ENCODE data around the gene ARHGAP15. TPM values are rescaled to one million over a fixed set of nuclear protein-coding genes. Genes with fewer than 3 reads are reported as not detected.
A peak's percentile ranks its signal among the peaks of the same experiment; 100 is the strongest.

Gene ARHGAP15
- total RNA-seq, 2 donors from 2014 or later, result 0.41 to 4.3 TPM

- DNase-seq (ENCODE audit: low spot score), result no peak
- no peaks in the 10 kb centered on the region for H3K27me3 ChIP-seq (replicated peaks; ENCODE audit: insufficient read depth)
- no peak overlapping the region for H3K4me3 ChIP-seq
- no peak for TF ChIP-seq POLR2A (IDR thresholded peaks at IDR 0.05)
- TF ChIP-seq CTCF (IDR thresholded peaks at IDR 0.05), result no peak
- TF ChIP-seq POLR2AphosphoS5 (IDR thresholded peaks at IDR 0.05), result no peak
- intact Hi-C loops (cut with DNase I), result no loop called here
- H3K4me1 ChIP-seq (replicated peaks), result no peaks in the 10 kb centered on the region
- H3K27ac ChIP-seq, result no peak overlapping the region
- H3K9me3 ChIP-seq, result no peaks in the 10 kb centered on the region
- H3K36me3 ChIP-seq, result no peaks in the 10 kb centered on the region
Observed at GRCh38 chr2:143279672-143280071, 150.5 kb downstream of the ARHGAP15 start.

DNA sequence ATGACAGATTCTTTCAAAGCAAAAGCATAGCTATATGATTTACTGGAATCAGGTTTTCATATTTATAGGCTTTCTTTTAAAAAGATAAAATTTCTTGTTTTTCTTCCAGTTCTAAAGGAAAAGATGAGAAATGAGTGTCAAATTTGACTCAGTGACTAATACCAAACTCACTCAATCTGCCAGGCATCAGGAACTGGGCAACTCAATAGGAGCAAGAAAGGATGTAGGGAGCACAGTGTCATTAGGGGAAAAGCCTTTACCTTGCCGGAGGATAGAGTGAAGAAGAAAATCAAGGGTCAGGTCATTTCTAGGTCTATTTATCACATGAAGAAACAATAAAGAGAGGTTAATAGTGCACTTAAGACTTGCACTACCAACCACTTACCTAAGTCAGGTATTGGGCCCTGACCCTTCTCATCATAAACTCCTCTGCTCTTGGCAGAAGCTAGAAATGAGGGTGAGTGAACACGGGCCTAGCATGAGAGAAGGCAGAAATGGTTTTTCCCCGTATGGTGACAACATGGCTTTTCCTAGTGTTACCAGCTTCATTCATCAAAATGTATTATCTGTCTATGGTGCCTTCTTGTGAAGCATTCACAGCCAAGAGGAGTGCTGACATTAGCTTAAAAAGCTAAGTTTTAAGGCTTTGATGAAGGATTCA lies 151.0 kb downstream of the ARHGAP15 start:
- no peak overlapping the region for H3K27ac ChIP-seq
- no peak overlapping the region for H3K4me3 ChIP-seq
- TF ChIP-seq POLR2AphosphoS5 (IDR thresholded peaks at IDR 0.05) (no peak), POLR2A (IDR thresholded peaks at IDR 0.05) (no peak)
- H3K27me3 ChIP-seq (replicated peaks; ENCODE audit: insufficient read depth), result no peaks in the 10 kb centered on the region
- 83% methylated on average over 3 of the region's 3 CpGs for WGBS
- intact Hi-C loops (cut with DNase I), result no loop called here
- no peaks in the 10 kb centered on the region for H3K36me3 ChIP-seq
- no peaks in the 10 kb centered on the region for H3K4me1 ChIP-seq (replicated peaks)
- DNase-seq (ENCODE audit: low spot score), result no peak
- H3K9me3 ChIP-seq, result no peaks in the 10 kb centered on the region

DNA sequence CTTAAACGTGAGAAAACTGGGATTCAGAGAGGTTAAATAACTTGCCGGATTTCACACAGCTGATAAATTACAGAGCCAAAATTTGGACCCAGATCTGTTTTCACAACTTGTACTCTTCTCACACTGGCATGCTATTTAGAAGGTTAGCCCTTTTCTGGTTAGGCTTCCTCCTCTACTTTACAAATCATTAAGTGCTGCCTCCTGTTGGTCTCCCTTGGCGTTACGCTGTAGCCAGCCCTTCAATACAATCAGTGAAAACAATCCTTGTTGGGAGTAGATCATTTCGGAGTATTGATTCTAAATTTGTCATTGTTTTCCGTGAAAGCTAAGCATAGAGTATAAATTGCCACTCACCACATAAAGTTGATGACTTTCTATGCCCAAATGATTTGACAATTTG lies 153.5 kb downstream of the ARHGAP15 start:
- 91% methylated on average over 6 of the region's 6 CpGs for WGBS
- H3K27me3 ChIP-seq (replicated peaks; ENCODE audit: insufficient read depth), result no peaks in the 10 kb centered on the region
- intact Hi-C loops (cut with DNase I), result no loop called here
- no peak overlapping the region for H3K4me3 ChIP-seq
- no peaks in the 10 kb centered on the region for H3K36me3 ChIP-seq
- no peaks in the 10 kb centered on the region for H3K4me1 ChIP-seq (replicated peaks)
- H3K27ac ChIP-seq, result no peak overlapping the region
- TF ChIP-seq CTCF (IDR thresholded peaks at IDR 0.05), result no peak
- TF ChIP-seq POLR2AphosphoS5 (IDR thresholded peaks at IDR 0.05), result no peak
- no peak for TF ChIP-seq POLR2A (IDR thresholded peaks at IDR 0.05)
- no peaks in the 10 kb centered on the region for H3K9me3 ChIP-seq
- DNase-seq (ENCODE audit: low spot score), result no peak

DNA sequence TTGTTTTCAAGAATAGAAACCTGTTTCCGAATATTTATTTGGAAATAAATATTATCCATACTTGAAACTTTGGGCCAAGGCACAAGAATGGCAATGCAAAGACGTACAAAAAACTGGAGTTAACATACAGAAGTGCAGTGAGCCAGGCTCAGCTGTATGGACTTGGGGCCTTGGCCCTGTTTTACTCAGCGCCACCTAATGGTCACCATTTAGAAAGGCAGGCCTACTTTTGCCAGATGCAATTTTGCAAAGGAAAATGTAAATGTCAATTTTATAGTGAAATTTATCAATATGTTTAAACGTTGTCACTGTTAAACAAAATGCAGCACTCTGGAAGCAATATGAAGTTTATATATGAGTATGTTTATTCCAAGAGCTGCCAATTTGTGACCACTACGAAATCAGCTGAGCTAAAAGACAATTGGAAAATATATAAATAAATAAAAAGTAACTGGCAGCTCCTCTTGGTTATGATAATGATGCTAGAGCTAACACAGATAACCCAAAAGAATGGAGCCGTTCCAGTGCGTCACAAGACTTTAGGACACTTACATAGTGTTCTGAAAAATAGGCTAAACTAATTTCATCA lies 155.0 kb downstream of the ARHGAP15 start:
- Histone ChIP-seq H3K4me3 (no peak overlapping the region), H3K27me3 (replicated peaks; ENCODE audit: insufficient read depth) (no peaks in the 10 kb centered on the region), H3K4me1 (replicated peaks) (no peaks in the 10 kb centered on the region), H3K9me3 (no peaks in the 10 kb centered on the region), H3K27ac (no peak overlapping the region), H3K36me3 (no peaks in the 10 kb centered on the region)
- no peak for DNase-seq (ENCODE audit: low spot score)
- TF ChIP-seq POLR2A (IDR thresholded peaks at IDR 0.05) (no peak), CTCF (IDR thresholded peaks at IDR 0.05) (peak in 3 of 4 experiments; percentile 5 to 27 (median 20))
- intact Hi-C loops (cut with DNase I), result no loop called here
- 51% methylated on average over 7 of the region's 7 CpGs for WGBS

- no peaks in the 10 kb centered on the region for H3K4me1 ChIP-seq (replicated peaks)
- TF ChIP-seq POLR2AphosphoS5 (IDR thresholded peaks at IDR 0.05) (no peak), CTCF (IDR thresholded peaks at IDR 0.05) (no peak), POLR2A (IDR thresholded peaks at IDR 0.05) (no peak)
- DNase-seq (ENCODE audit: low spot score), result no peak
- H3K9me3 ChIP-seq, result no peaks in the 10 kb centered on the region
- no peak overlapping the region for H3K4me3 ChIP-seq
- no peaks in the 10 kb centered on the region for H3K36me3 ChIP-seq
- no peak overlapping the region for H3K27ac ChIP-seq
- no peaks in the 10 kb centered on the region for H3K27me3 ChIP-seq (replicated peaks; ENCODE audit: insufficient read depth)
- intact Hi-C loops (cut with DNase I), result no loop called here
Observed at GRCh38 chr2:143289025-143289424, 159.8 kb downstream of the ARHGAP15 start.
